Gastrocnemius medialis (tissue), 4 donors: ENCODE measurements around the gene RNF141. TPM values are rescaled to one million over a fixed set of nuclear protein-coding genes. Genes with fewer than 3 reads are reported as not detected.

Experiments used
- ATAC-seq, 2 donors: fragments of 150-250 bp; one replicate each; pipeline ENCODE4 v1.9.1; 2016
- DNase-seq, 2 donors: peaks; one replicate each; pipeline ENCODE4 v3.0.0-alpha.2; 2019
- H3K27ac ChIP-seq, 4 donors: fragments of 200-600 bp; sonication (generic); 1 replicate in 1 of 4; 2 replicates in 3 of 4; pipeline ENCODE4 v1.5.1; 2016 to 2018; ENCODE audit warnings: mild to moderate bottlenecking in 2 of 4, moderate library complexity in 1 of 4
- H3K27me3 ChIP-seq, 3 donors: fragments of 200-600 bp; sonication (generic) in 2 of 3; 1 replicate in 1 of 3; 2 replicates in 2 of 3; pipeline versions ENCODE4 v1.5.1 to v1.6.0; 2016 to 2019; ENCODE audit warnings: mild to moderate bottlenecking in 1 of 3, moderate library complexity in 1 of 3
- H3K36me3 ChIP-seq, 2 donors: fragments of 200-600 bp; sonication (generic) in 1 of 2; one replicate each; pipeline ENCODE4 v1.5.1; 2017 to 2018
- H3K4me1 ChIP-seq, 2 donors: fragments of 200-600 bp; sonication (generic) in 1 of 2; one replicate each; pipeline ENCODE4 v1.5.1; 2016 to 2017; ENCODE audit warnings: mild to moderate bottlenecking in 2 of 2
- H3K4me3 ChIP-seq, 4 donors: fragments of 200-600 bp; sonication (generic) in 3 of 4; 1 replicate in 1 of 4; 2 replicates in 3 of 4; pipeline ENCODE4 v1.5.1; 2016 to 2019; ENCODE audit warnings: mild to moderate bottlenecking in 2 of 4
- H3K9me3 ChIP-seq, 3 donors: fragments of 200-600 bp; sonication (generic) in 2 of 3; 1 replicate in 1 of 3; 2 replicates in 2 of 3; pipeline ENCODE4 v1.5.1; 2016 to 2019
- POLR2A ChIP-seq, 2 donors: fragments of 450-650 bp; IDR thresholded peaks; one replicate each; pipeline ENCODE4 v1.6.1; 2017; ENCODE audit warnings: antibody characterized with exemption in 2 of 2, mild to moderate bottlenecking in 2 of 2, moderate library complexity in 2 of 2
- in situ Hi-C, 4 donors: fragments of 200-750 bp; cut with MboI; loops; one replicate each; pipeline versions ENCODE4 v1.15.0 to v1.8.0; 2017; ENCODE audit warnings: low sequenced_read_pairs in 4 of 4
- intact Hi-C: fragments of 100-400 bp; cut with DNase I; formaldehyde crosslinking; loops from one replicate; pipeline ENCODE4 v1.15.1; 2023; ENCODE audit warnings: low total_unique reads
- total RNA-seq, 4 donors: library from RNA; depleted of rRNA; stranded (reverse); fragments of >200 nt; gene quantifications; one replicate each; pipeline versions ENCODE4 v1.1.0 to v1.2.3, GENCODE V29; 2016
- TF ChIP-seq, protein P1 (sequence below), 5 experiments: fragments of 450-650 bp in 3 of 5; fragments of 200-600 bp in 2 of 5; sonication (generic) in 2 of 5; IDR thresholded peaks in 4 of 5; conservative IDR thresholded peaks in 1 of 5; 1 replicate in 4 of 5; 2 replicates in 1 of 5; pipeline ENCODE4 v1.5.1; 2016 to 2019; ENCODE audit warnings: antibody characterized with exemption in 5 of 5, mild to moderate bottlenecking in 3 of 5, moderate library complexity in 3 of 5

RNF141 gene
- total RNA-seq, 4 donors from 2014 or later = 16.8 to 38.2 (median 19.0) TPM

DNA sequence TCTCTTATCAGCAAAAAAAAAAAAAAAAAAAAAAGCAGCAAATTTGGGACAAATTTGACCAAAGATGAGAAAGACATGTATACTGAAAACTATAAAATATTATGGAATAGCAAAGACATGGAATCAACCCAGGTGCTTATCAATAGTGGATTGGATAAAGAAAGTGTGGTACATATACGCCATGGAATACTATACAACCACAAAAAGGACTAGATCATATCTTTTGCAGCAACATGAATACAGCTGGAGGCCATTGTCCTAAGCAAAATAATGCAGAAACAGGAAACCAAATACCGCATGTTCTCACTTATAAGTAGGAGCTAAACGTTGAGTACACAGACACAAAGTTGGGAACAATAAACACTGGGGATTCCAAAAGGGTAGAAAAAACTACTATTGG is 1.8 kb upstream of the RNF141 start:
- no peaks in the 10 kb centered on the region for H3K36me3 ChIP-seq
- no peak for ATAC-seq

DNA sequence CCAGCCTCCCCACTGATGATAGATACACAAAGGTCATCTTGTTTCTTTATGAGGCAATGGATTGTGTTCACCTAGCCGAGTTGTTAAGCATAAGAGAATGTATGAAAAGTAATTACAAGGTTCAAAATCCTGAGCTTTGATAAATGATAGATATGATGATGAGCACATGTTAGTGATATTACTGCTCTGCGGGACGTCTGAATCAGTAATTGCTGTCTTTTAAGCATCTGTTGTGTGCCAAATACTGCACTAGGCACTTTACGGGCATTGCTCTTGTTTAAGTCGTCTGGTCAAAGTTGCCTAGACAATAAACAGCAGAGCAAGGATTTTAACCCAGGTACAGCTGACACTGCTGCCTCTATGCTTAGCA is 559 bp upstream of the RNF141 start:
- H3K27ac ChIP-seq = peak overlapping the region; percentile 91 to 97 (median 94)
- no peaks in the 10 kb centered on the region for H3K27me3 ChIP-seq
- peak overlapping the region; percentile 89 to 93 (median 92) for H3K4me3 ChIP-seq
- no peak for TF ChIP-seq POLR2A (IDR thresholded peaks at IDR 0.05)
- TF ChIP-seq, protein P1, sequence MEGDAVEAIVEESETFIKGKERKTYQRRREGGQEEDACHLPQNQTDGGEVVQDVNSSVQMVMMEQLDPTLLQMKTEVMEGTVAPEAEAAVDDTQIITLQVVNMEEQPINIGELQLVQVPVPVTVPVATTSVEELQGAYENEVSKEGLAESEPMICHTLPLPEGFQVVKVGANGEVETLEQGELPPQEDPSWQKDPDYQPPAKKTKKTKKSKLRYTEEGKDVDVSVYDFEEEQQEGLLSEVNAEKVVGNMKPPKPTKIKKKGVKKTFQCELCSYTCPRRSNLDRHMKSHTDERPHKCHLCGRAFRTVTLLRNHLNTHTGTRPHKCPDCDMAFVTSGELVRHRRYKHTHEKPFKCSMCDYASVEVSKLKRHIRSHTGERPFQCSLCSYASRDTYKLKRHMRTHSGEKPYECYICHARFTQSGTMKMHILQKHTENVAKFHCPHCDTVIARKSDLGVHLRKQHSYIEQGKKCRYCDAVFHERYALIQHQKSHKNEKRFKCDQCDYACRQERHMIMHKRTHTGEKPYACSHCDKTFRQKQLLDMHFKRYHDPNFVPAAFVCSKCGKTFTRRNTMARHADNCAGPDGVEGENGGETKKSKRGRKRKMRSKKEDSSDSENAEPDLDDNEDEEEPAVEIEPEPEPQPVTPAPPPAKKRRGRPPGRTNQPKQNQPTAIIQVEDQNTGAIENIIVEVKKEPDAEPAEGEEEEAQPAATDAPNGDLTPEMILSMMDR (IDR thresholded peaks at IDR 0.05 in 4 of 5, conservative IDR thresholded peaks at IDR 0.05 in 1 of 5) = no peak
- DNase-seq = no peak
- H3K36me3 ChIP-seq = no peaks in the 10 kb centered on the region
- H3K4me1 ChIP-seq = peaks cover 8 to 13% of the 10 kb centered on the region in 2 donors
- in situ Hi-C loops = loop anchor here in 3 of 4 donors (10.0 to 25.0 kb wide), 3 partner anchors 121 to 196 kb away; no protein-coding TSS in a partner anchor
- intact Hi-C loops = loop anchor here (2.0 to 10.0 kb wide), 4 partner anchors 87 to 193 kb away; partner anchors contain the start of gene AMPD3
- no peak for ATAC-seq
- no peaks in the 10 kb centered on the region for H3K9me3 ChIP-seq

More for the DNA sequence above, 1.8 kb upstream of the RNF141 start:
- Histone ChIP-seq H3K4me3 (no peak overlapping the region), H3K27ac (no peak overlapping the region), H3K27me3 (no peaks in the 10 kb centered on the region), H3K9me3 (no peaks in the 10 kb centered on the region), H3K4me1 (peaks cover 8 to 13% of the 10 kb centered on the region in 2 donors)
- intact Hi-C loops = loop anchor here (5.0 to 10.0 kb wide), 2 partner anchors 110 to 192 kb away; no protein-coding TSS in a partner anchor
- TF ChIP-seq, protein P1 (IDR thresholded peaks at IDR 0.05 in 4 of 5, conservative IDR thresholded peaks at IDR 0.05 in 1 of 5) = no peak
- no peak for TF ChIP-seq POLR2A (IDR thresholded peaks at IDR 0.05)
- DNase-seq = no peak
- in situ Hi-C loops = loop anchor here in 3 of 4 donors (10.0 to 25.0 kb wide), 3 partner anchors 120 to 195 kb away; no protein-coding TSS in a partner anchor

- TF ChIP-seq POLR2A (IDR thresholded peaks at IDR 0.05) = no peak
- TF ChIP-seq, protein P1 (IDR thresholded peaks at IDR 0.05 in 4 of 5, conservative IDR thresholded peaks at IDR 0.05 in 1 of 5) = no peak
- Histone ChIP-seq H3K9me3 (no peaks in the 10 kb centered on the region), H3K27me3 (no peaks in the 10 kb centered on the region), H3K36me3 (no peaks in the 10 kb centered on the region), H3K4me3 (peak overlapping the region; percentile 89 to 93 (median 92)), H3K4me1 (peaks cover 8 to 13% of the 10 kb centered on the region in 2 donors), H3K27ac (peak overlapping the region; percentile 91 to 97 (median 94))
- DNase-seq (peak; percentile 33 to 51), ATAC-seq (peak; percentile 70)
- intact Hi-C loops (loop anchor here (2.0 to 10.0 kb wide), 4 partner anchors 86 to 194 kb away; partner anchors contain the start of gene AMPD3), in situ Hi-C loops (loop anchor here in 3 of 4 donors (10.0 to 25.0 kb wide), 3 partner anchors 122 to 197 kb away; no protein-coding TSS in a partner anchor)
Observed at GRCh38 chr11:10540546-10540914, 457 bp downstream of the RNF141 start.

DNA sequence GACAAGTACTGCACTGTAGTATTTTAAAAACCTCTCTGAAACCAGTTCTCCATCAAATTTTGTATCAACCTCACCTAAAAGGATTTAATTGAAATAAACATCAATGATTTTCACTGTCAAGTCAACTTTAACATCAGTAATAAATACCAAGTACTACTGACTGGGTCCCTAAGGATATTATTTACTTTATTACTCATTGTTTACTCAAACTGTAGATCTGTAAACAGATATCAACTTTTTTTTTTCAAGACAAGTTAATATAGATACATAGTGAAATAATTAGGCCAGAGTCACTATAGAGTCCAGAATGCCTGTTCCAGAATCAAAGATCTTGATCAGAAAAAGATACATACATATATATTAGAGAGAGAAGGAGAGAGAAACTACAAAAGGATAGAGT is 1.6 kb downstream of the RNF141 start:
- DNase-seq (no peak), ATAC-seq (no peak)
- H3K4me3 ChIP-seq = no peak overlapping the region
- intact Hi-C loops = loop anchor here (5.0 kb wide), 1 partner anchor 47 kb away; no protein-coding TSS in a partner anchor
- in situ Hi-C loops = loop anchor here in 2 of 4 donors (25.0 kb wide), 2 partner anchors 123 to 198 kb away; no protein-coding TSS in a partner anchor
- H3K36me3 ChIP-seq = no peaks in the 10 kb centered on the region
- peak overlapping the region in 3 of 4 donors; percentile 94 to 97 (median 95) for H3K27ac ChIP-seq
- TF ChIP-seq, protein P1 (IDR thresholded peaks at IDR 0.05 in 4 of 5, conservative IDR thresholded peaks at IDR 0.05 in 1 of 5) = no peak
- no peak for TF ChIP-seq POLR2A (IDR thresholded peaks at IDR 0.05)
- H3K27me3 ChIP-seq = no peaks in the 10 kb centered on the region
- peaks cover 8 to 13% of the 10 kb centered on the region in 2 donors for H3K4me1 ChIP-seq
- no peaks in the 10 kb centered on the region for H3K9me3 ChIP-seq
